Muscle of back (tissue), 11 donors: Measurements from ENCODE around the gene SNHG17. TPM values are rescaled to one million over a fixed set of nuclear protein-coding genes. Genes with fewer than 3 reads are reported as not detected.
"Not testable (repeated sequence)": the region's sequence is repeated elsewhere in the genome, so short reads cannot be mapped to it uniquely, and the experiment has no call there.

Source experiments
- DNase-seq, 3 donors: peaks; one replicate each; pipeline versions ENCODE4 v3.0.0 to v3.0.0-alpha.2; 2013
- polyA plus RNA-seq, 10 donors: library from polyadenylated mRNA; unstranded; fragments of 120-200 nt; gene quantifications; one replicate each; pipeline ENCODE4 v1.2.1, GENCODE V29; 2013; ENCODE audit not compliant: insufficient read length in 10 of 10

Gene SNHG17
- polyA plus RNA-seq, 10 donors, result 15.2 to 29.4 (median 18.8) TPM

DNA sequence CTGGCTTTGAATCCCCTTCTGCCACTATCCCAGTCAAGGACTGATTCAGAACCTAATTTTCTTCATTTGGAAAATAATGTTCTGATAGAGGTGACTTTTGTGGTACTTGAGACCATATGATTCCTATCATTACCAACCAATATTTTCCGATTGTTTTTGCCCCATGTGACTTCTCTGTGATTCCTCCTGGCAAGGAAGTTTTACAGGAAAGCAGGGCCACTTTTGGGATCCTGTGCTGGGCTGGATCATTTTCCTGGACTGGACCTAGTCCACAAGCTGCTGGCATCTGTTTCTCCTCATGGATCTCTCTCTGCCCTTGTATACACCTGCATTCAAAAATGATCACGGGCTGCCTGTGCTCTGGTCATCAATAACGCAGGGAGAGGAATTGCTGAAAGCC is 13.9 kb upstream of the SNHG17 start:
- DNase-seq, result no peak

DNA sequence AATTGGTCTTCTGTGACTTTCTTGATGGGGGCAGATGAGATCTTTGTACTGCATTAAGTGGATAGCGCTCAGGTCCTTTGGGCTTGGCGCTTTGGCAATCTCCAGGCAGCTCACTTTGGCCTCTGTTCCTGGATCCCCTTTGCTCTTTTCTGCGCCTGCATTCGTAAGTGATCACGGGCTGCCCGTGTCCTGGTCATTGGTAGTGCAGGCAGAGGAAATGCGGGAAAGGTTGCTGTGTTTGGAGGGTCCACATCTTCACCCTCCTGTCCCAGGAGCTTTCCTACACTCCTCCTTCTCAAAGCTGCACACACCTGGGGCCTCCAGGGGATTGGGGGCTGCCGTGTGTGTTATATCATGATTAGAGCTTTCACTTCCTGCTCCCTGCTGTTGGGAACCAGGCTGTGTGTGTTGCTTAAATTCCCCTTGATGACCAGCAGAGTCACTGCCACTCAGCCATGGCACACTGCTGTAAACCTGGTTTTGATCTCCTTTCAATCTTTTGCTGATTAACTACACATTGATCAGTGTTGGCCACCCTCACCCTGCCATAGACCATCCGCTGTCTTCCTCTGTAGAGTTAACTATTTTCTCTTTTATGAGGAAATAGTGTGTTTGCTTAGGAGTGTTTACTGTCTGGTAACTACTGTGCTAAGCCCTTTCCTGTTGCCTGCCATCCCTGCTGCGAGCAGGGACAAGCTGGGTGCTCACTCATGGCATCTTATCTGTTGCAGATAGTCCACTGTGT is 13.0 kb upstream of the SNHG17 start:
- no peak for DNase-seq

DNA sequence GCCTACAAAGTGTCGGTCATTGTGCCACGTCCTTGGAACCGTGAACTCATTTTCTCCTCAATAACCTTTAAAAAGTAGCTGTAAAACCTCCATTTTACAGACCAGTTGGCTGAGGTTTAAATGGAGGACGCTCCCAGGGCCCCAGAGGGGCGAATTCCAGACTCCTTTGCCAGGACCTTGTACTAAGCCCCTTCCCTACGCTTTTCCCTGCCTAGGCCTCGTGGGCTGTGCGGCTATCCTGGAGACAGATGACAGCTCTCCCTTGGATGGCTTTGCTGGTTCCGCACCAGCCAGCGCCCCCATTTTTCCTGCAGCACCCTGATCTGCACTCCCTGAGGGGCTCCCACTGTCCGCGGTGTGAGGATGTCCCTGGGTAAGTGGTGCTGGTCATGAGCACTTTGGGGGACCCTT is 12.1 kb upstream of the SNHG17 start:
- DNase-seq, result no peak

DNA sequence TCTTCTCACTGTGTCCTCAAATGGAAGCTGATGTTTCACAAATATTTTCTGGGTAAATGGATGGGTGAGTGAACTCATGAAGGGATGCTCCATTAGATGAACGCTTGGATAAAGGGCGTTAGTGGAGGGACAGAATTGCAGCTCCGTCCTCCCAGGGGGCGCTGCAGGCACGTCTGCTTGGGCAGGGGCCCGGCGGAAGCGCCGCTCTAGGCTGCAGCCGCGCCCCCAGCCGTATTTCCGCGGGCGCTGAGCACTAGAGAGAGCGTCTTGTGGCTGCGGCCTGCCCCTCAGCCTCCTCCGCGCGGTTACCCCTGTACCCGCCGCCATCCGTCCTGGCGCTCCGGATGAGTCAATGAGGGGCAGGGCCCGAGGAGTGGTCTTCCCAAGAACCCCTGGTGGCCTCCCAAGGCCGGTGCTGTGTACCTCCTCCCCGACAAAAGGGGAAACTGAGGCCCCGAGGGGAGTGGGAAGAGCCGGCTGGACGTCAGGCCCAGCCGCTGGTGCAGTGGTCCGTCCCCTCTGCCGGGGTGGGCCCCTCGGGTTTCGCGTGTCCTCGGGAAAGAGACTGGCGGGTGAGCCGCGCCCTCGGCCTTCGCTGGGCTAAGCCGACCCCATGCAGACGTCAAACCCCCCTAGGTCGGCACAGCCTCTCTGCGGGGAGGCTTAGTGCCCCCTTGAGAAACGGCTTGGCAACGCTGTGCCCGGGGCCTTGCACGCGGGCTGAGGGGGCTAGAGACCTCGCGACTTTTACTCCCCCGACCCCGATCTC is 11.5 kb upstream of the SNHG17 start:
- DNase-seq, result peak; percentile 90 to 96 (median 95)

DNA sequence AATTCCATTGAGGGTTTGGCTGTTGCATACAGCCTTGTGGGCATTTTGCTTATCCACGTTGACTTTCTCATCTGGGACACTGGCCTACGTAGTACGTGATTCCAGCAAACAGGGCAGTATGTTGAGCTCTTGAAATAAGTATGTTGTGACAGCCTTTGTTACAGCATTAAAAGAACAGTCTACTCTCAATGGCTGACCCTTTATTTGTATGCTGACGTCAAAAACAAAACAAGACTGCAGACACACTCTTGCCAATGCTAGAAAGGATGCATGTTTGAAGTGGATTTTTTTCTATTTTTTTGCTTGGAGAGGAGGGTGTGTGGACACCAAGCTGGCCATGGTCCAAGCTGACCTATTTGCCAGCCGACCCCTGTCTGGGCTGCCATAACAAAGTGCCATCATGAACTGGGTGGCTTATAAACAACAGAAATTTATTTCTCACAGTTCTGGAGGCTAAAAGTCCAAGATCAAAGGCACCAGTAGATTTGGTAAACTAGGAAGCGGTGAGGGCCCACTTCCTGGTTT is 10.8 kb upstream of the SNHG17 start:
- no peak for DNase-seq

DNA sequence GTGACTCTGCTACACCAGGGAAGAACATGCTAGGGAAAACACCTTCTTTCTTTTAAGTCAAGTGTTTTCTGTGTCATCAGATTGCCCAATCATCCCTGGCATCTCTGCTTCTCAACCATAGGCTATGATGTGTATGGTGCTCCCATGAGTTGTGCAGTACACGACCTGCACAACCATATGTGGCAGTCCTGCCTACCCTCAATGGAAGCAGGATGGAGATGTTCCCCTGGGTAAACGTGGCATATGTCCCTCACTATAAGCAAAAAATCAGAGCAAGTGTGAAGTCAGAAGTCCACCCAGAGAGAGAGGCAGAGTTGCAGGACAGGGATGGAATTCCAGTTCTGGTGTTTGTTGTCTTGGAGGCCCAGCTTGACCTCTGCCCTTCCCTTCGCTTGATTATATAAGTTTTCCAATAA is 10.3 kb upstream of the SNHG17 start:
- no peak for DNase-seq

DNA sequence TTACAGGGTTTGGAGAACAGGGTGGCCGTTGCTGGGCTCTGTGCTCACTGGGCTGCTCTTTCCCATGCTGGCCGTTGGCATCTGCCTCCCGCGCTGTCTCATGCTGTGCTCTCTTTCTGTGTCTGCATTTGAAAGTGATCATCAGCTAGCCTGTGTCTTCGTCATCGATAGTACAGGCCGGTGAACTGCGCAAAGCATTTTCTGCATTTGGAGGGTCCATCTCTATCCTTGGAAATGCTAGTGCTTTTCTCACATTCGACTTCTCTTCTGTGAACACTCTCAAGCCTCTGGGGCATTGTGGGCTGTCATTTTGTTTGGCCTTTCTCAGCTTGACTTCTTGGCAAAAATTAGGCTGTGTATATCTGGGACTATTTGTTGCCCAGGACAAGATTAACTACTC is 6.8 kb upstream of the SNHG17 start:
- no peak for DNase-seq

DNA sequence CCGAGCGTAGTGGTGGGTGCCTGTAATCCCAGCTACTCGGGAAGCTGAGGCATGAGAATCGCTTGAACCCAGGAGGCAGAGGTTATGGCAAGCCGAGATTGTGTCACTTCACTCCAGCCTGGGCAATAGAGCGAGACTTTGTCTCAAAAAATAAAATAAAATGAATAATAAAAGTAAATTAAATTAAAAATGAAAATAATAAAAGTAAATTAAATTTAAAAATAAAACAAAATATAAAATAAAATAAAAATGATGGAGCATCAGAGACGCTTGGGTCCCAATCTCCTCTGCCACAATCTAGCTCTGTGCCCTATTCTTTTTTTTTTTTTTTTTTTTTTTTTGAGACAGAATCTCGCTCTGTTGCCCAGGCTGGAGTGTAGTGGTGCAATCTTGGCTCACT is 6.0 kb upstream of the SNHG17 start:
- not testable (repeated sequence) for DNase-seq

DNA sequence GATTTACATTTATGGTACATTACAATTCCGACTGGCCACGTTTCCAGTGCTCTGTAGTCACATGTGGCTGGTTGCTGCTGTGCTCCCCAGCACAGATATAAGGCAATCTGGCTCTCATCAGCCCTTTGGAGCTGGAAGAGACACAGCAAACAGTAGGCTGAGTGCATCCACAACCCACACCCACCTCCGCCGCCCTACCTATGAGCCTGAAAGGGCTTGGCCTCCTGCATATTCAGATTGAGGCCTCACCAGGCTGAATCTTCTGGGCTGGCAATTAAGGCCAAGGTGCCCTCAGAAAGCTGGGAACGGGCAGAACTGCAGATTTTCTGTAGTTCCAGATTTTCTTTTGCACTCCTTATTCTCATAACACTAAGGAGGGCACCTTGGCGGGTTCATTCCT is 2.7 kb upstream of the SNHG17 start:
- no peak for DNase-seq

DNA sequence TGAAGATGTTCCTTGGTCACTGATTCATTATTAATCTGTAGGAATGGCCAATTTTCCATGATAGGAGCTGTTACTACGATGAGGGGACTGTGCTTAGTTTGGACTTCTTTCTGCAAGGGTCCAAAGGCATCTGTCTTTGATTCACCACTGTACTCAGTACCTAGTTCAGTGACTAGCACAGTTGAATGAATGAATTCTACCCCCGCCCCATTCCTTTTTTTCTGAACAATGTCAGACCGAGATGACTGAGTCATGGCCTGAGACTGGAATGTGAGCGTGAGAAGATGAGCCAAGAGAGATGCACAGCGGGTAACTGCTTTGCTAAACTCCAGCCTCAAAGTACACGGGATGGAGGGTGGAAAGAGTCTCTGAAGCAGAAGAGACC is 419 bp upstream of the SNHG17 start:
- peak in 1 of 3 donors; percentile 52 for DNase-seq

DNA sequence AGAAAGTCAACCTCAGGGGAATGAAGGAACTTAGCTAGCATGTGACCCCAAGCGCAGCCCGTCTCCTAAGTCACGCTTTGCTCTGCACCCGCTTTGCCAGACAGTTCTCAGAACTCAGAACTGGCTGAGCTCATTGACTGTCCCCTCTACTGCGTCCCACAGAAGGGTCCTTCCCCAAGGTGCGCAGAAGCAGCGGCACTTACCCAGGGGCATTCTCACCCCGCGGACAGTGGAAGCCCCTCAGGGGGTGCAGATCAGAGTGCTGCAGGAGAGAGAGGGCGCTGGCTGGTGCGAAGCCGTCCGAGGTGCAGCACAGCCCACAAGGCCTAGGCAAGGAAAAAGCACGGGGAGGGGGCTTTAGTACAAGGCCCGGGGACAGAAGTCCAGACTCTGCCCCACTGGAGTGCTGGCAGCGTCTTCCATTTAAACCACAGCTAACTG is 807 bp downstream of the SNHG17 start:
- DNase-seq, result peak in 1 of 3 donors; percentile 68

DNA sequence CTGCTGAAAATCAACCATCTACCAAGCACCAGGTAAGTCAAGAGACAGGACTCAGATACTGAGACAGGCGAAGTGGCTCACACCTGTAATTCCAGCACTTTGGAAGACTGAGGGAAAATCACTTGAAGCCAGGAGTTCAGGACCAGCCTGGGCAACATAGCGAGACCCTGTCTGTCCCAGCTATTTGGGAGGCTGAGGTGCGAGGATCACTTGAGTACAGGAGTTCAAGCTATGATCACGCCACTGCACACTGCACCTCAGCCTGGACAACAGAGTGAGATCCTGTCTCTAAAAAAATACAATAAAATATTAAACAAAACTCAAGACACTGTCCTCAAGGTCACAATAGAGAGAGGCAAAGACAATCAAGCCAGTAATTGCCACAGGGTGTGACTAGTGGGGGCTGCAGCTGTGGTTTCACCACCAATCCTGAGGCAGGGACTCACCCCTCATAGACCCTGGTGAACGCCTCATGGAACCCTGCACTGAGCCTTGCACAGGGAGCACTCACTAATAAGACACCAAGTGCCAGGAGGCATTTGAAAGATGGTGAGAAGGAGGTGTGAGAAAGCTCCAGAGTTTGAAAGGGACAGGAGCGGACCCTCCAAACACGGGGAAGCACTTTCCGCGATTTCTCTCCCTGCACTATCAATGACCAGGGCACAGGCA is 1.7 kb downstream of the SNHG17 start:
- DNase-seq, result no peak

DNA sequence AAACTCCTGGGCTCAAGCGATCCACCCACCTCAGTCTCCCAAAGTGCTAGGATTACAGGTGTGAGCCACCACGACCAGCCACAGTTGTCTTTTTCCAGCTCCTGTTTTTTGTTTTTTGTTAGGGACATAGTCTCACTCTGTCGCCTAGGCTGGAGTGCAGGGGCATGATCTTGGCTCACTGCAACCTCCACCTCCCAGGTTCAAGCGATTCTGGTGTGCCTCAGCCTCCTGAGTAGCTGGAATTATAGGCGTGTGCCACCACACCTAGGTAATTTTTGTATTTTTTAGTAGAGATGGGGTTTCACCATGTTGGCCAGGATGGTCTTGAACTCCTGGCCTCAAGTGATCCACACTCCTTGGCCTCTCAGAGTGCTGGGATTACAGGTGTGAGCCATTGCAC is 2.3 kb downstream of the SNHG17 start:
- DNase-seq, result not testable (repeated sequence)

DNA sequence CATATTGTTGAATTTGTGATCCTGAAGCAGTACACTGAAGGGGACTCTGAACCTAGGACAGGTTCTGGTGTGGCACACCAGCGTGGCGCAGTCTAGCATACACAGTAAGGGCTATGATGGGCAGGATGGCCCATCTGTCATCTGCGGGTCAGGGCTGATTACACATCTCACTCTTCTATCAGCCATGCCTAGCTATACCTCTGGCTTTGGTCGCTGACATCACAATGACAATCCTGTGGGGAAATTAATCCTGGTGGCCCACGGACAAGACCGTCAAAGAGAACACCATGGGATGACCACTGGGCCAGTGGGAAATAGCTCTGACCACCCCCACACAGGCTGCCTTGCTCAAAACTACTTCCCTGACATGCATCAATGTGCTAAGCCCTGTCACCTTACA is 2.8 kb downstream of the SNHG17 start:
- DNase-seq, result no peak

DNA sequence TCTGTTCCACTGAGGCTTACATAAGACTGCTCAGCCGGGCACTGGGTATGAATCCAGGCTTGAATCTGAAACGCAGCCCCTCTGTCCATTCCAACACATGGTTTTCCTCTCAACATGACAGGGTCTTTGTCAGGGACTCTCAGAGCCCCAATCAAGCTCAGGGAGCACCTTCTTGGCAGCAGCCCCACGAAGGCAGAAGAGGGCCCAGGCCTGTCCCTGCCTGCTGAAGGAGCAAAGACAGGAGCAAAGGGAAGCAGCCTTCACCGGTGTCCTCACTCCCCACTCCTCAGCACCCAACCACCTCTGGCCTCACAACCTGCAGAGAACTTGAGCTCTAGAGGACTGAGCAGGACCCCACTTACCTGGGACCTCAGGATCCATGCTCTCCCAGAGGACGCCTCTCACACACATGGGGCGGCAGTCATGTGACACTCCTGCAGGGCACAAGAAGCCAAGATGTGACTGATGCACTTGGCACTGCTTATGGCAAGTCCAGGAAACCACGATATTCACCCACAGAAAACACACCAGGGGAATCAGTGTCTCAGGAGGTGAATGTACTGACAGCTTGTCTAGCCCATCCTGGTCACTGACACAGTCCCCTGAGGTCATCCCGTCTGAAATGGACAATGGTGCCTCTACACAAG is 4.3 kb downstream of the SNHG17 start:
- no peak for DNase-seq

DNA sequence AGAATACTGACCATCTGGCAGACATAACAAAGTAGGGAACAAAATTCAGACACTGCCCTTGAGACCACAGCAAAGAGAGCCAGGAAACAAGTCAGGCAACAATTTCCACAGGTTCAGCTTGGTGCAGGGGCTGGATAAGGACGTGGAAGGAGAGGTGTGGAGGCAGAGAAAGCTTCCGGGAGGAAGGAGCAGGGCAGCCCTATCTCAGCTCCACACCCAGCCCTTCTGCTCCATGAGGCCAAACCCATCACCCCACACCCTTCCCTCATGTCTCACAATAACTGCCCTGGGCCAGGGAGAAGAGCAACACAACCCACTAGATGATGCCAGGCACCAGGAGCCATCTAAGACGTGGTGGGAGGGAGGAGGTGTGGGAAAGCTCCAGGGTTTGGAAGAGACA is 5.8 kb downstream of the SNHG17 start:
- no peak for DNase-seq

DNA sequence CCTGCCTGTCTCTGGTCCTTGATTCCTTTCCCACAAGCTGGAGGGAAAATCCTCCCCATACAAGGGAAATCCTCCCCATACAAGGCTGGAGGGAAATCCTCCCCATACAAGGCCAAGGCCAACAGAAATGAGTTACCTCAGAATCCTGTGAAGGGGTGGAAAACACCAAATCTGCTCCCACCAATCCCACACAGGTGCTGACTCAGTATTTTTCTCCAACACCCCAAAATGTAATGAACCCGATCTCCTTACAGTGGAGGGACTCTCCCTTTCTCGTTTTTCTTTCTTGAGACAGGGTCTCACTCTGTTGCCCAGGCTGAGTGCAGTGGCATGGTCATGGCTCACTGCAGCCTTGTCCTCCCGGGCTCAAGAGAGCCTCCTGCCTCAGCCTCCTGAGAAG is 6.3 kb downstream of the SNHG17 start:
- no peak for DNase-seq

DNA sequence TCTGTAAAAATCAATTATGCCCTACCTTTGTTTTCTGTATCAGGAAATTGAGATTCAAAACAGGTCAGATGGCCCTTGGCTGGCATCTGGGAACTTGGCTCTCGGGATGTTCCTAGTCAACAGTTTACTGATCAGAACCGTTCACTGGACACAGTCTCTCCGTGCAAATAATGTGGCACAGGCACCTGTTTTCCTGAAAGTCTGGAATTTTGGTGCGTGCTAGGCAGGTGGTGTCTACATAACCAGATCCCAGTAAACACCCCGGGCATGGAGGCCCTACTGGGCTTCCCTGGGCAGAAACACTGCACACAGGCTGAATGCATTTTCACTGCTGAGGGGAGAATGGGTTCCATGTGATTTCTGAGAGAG is 7.5 kb downstream of the SNHG17 start:
- no peak for DNase-seq

DNA sequence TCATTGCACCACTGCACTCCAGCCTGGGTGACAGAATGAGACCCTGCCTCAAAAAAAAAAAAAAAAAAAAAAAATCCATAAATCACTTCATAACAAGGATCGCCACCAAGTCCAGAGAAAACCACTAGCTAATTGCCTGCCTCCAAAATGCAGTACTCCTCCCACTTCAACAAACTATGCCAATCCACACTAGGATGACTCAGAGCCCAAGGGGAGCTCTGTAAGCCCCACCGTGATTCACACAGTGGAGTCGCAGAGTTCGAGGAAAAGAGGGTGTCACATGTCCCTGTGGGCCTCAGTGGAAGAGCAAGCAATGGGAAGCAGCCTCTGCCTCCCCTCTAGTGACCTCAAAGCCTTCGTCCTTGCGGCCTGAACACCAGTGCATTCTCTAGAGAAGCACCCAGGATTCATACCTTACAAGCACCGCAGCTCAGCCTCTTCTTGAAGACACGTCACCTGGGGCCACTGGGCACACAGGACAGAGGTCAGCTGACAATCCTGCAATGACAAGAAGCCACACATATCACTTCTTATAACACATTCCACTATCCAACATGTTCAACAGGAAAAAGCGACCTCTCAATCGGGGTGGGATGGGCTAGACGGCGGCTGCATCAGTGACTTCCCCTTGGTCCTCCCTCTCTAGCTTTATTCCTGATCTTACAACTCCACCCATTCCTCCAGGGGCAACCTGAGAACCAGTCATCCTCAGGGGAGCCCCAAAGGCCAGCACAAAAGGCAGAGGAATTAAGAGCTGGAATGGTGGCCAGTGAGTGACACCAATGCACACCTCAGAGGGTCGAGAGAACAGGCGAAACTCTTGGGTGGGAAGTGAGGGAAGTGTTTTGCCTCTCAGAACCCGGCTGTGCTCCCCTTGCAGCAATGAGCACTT is 8.9 kb downstream of the SNHG17 start:
- peak in 1 of 3 donors; percentile 77 for DNase-seq

DNA sequence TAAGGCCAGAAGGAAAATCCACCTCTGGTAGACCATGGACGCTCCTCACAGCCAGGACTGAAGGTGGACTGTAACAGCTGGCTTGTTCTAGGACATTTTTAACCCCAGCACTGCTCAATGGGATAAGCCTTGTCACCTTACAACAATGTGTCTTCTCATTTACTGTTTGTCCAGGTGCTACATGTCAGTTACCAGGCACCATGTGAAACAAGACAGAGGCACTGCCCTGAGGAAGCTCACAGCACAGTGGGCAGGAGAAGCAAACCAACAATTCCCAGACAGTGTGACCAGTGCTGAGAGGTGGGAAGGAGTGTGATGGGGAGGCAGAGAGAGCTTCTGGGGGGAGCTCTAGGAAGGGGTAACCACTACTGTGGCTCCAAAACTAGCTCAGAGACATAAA is 10.7 kb downstream of the SNHG17 start:
- DNase-seq, result no peak

DNA sequence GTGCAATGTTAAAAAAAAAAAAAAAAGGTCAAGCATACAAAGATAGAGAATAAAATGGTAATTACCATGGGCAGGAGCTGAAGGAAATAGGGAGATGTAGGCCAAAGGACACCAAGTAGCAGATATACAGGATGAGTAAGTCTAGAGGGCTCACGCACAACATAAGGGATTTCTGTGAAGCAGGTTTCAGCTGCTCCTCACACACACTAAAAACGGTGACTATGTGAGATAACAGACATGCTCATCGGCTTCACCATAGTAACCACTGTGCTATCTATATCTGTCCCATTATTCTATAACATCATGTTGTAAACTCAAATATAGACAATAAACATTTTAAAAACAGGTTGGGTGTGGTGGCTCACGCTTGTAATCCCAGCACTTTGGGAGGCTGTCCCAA is 11.6 kb downstream of the SNHG17 start:
- no peak for DNase-seq
